AG09309 (cell line): ENCODE data around the gene HAUS2.
A peak's percentile ranks its signal among the peaks of the same experiment; 100 is the strongest.

Source experiments
- DNase-seq: peaks from one replicate; pipeline ENCODE4 v3.0.0-alpha.2; 2010; ENCODE audit warnings: low read depth
- H3K4me3 ChIP-seq: 2 replicates; pipeline ENCODE4 v1.5.1; 2011; ENCODE audit warnings: mild to moderate bottlenecking, low read depth, low read length, moderate library complexity; ENCODE audit not compliant: control insufficient read depth
- TF ChIP-seq, protein P1 (sequence below): IDR thresholded peaks from 2 replicates; pipeline ENCODE4 v1.5.1; 2011; ENCODE audit warnings: mild to moderate bottlenecking, low read depth, low read length, inconsistent platforms; ENCODE audit not compliant: insufficient read depth, control insufficient read depth; ENCODE audit errors: missing control alignments

HAUS2 gene

DNA sequence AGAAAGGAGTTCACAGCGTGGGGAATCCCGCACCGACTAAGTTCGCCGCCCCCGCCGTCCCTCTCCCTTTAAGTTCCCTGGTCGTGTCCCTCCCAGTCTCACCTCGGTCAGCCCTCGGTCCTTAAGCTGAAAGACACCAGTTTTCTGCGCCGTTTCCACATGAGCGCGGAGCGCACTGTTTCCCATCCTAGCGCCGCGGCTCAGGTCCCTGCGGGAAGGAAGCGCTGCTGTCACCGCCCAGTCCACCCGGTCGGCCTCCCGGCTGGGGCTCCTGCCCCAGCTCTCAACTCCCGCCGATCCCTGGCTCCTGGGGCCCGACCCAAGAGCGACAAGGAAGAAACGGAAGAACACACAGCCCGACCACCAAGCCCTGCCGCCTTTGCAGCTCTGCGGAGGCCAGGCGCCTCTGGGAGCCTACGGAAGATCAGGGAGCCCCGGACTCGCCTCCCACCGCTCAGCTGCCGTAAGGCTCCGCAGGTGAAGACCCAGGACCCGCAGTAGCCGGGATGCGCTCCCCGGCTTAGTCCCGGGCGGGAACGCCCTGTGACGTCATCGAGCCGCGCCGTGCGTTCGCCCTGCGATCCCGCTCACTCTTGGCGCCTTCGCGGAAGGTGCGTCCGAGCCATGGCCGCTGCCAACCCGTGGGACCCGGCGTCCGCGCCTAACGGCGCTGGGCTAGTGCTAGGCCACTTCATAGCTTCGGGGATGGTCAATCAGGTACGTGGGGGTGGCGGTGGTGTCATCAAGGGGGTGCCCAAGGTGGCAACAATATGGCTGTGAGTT, at the start of gene HAUS2, which contains the start of gene LRRC57:
Gene HAUS2 (plus strand): TSS at position 590 of the 783 bp plus-strand sequence. CDS start 35 bp downstream, at position 625.
Gene LRRC57 (minus strand): TSS at position 545 of the 783 bp plus-strand sequence. CDS start 359 bp downstream, at position 186.
- TF ChIP-seq, protein P1, sequence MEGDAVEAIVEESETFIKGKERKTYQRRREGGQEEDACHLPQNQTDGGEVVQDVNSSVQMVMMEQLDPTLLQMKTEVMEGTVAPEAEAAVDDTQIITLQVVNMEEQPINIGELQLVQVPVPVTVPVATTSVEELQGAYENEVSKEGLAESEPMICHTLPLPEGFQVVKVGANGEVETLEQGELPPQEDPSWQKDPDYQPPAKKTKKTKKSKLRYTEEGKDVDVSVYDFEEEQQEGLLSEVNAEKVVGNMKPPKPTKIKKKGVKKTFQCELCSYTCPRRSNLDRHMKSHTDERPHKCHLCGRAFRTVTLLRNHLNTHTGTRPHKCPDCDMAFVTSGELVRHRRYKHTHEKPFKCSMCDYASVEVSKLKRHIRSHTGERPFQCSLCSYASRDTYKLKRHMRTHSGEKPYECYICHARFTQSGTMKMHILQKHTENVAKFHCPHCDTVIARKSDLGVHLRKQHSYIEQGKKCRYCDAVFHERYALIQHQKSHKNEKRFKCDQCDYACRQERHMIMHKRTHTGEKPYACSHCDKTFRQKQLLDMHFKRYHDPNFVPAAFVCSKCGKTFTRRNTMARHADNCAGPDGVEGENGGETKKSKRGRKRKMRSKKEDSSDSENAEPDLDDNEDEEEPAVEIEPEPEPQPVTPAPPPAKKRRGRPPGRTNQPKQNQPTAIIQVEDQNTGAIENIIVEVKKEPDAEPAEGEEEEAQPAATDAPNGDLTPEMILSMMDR, result no peak
- peak within 1 kb of the TSS; percentile 85 for H3K4me3 ChIP-seq
- peak; percentile 20 for DNase-seq

DNA sequence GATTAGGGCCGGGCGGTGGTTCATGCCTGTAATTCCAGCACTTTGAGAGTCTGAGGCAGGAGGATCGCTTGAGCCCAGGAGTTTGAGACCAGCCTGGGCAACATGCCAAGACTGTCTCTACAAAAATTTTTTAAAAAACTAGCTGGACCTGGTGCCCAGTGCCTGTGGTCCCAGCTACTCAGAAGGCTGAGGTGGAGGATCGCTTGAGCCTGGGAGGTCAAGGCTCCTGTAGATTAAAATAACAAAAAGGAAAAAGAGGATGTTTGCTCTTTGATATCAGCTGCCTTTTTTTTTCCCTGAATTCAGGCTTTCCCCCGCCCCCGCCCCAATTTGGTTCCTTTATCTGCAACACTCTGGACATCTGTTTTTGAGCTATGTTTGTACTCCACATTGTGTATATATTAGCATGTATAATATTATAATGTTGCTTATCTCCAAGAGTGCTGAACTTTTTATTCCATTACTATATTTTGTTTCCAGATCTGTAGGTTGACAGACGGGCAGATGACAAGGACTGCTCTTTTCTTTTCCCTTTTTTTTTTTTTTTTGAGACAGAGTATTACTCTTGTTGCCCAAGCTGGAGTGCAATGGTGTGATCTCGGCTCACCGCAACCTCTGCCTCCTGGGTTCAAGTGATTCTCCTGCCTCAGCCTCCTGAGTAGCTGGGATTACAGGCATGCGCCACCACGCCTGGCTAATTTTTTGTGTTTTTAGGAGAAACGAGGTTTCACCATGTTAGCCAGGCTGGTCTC, 48.6 kb upstream of the HAUS2 start:
- no peak for DNase-seq
- no peak overlapping the region for H3K4me3 ChIP-seq
- TF ChIP-seq, protein P1, result no peak

DNA sequence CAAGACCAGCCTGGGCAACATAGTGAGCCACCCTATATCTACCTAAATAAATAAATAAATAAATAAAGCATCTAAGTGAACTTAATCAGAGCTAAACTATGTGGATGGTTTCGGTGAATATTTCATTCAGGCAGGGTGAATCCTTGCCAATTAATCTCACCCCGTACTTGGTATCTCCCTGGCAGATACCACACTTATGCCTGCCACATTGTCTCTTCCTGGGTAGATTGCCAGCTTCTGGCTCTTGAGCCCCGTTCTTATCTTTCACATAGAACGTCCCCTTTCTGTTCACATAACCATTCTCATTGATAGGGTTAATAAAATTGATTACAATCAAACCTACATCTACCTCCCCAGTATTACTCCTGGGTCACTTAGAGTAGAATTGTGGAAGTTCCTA, 46.2 kb upstream of the HAUS2 start:
- TF ChIP-seq, protein P1, result no peak
- no peak for DNase-seq
- no peak overlapping the region for H3K4me3 ChIP-seq

DNA sequence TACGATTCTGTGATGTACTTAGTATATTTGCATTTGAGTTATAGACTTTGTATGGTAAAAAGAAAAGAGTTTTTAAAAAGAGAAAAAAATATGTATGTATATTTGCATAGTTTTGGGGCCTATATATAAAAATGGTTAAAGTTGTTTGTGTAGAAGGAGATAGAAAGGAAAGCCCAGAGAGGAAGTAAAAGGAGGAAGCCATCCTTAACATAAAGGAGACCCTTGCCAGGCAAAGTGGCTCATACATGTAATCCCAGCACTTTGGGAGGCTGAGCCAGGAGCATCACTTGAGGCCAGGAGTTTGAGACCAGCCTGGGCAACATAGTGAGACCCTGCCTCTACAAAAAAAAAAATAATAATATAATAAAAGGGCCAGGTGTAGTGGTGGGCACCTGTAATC, 44.8 kb upstream of the HAUS2 start:
- DNase-seq, result no peak
- H3K4me3 ChIP-seq, result no peak overlapping the region
- TF ChIP-seq, protein P1, result no peak

DNA sequence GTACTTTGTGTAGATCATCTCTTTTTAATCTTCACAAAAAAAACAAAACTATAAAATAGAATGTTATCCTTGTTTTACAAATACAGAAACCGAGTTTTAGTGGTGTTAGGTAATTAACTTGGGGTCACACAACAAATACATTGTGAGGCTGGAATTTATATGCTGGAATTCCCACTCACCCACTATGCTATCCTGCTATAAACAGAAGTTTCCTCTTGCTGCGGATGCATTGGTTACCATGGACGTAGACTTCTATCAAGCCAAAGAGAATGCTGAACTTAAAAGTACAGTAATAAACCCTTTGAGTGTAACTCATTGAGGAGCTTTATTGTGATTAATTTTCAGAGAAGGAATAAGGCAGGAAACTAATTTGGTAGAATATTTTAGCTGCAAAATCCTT, 44.0 kb upstream of the HAUS2 start:
- no peak overlapping the region for H3K4me3 ChIP-seq
- no peak for DNase-seq
- TF ChIP-seq, protein P1, result no peak

DNA sequence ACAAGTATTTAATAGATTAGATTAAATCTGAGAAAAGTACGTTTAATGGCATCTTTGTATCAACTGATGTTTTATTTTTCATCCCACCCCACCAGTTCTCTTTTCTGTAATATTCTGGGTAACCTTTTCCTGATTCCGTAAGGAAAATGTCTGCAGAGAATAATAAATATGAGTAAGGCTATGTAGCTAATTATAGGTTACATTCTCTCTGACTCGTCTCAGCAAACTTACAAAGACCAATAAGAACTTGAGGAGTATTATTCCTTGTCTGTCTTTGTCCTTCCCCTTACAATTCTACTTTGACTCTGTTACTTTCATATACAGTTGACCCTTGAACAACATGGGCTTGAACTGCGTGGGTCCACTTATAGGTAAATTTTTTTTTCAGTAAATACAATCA, 41.1 kb upstream of the HAUS2 start:
- TF ChIP-seq, protein P1, result no peak
- no peak overlapping the region for H3K4me3 ChIP-seq
- no peak for DNase-seq
